Neuron (in vitro differentiated cells): ENCODE results near the gene CDC42BPA.

Source experiments
- H2AFZ ChIP-seq: one replicate; pipeline ENCODE4 v1.6.1; 2013; ENCODE audit warnings: low read depth, mild to moderate bottlenecking, inconsistent platforms, low read length, moderate library complexity
- H3K27me3 ChIP-seq: one replicate; pipeline ENCODE4 v1.6.1; 2013; ENCODE audit warnings: low read length; ENCODE audit not compliant: insufficient read depth
- H3K36me3 ChIP-seq: one replicate; pipeline ENCODE4 v1.6.1; 2013; ENCODE audit warnings: low read length; ENCODE audit not compliant: insufficient read depth
- H3K4me1 ChIP-seq: one replicate; pipeline ENCODE4 v1.6.1; 2013; ENCODE audit warnings: low read length; ENCODE audit not compliant: insufficient read depth
- H3K4me3 ChIP-seq: 2 replicates; pipeline ENCODE4 v1.5.1; 2013; ENCODE audit warnings: mild to moderate bottlenecking, low read length, moderate library complexity
- H3K9me3 ChIP-seq: one replicate; pipeline ENCODE4 v1.6.1; 2013; ENCODE audit warnings: low read length

Gene CDC42BPA

GRCh38 chr1:226946841-226947240 lies 371.5 kb downstream of the CDC42BPA start:
- H2AFZ ChIP-seq = no peak overlapping the region
- no peaks in the 10 kb centered on the region for H3K27me3 ChIP-seq
- peaks cover 27% of the 10 kb centered on the region for H3K4me1 ChIP-seq
- H3K36me3 ChIP-seq = no peaks in the 10 kb centered on the region
- no peaks in the 10 kb centered on the region for H3K9me3 ChIP-seq
- H3K4me3 ChIP-seq = no peak overlapping the region

DNA sequence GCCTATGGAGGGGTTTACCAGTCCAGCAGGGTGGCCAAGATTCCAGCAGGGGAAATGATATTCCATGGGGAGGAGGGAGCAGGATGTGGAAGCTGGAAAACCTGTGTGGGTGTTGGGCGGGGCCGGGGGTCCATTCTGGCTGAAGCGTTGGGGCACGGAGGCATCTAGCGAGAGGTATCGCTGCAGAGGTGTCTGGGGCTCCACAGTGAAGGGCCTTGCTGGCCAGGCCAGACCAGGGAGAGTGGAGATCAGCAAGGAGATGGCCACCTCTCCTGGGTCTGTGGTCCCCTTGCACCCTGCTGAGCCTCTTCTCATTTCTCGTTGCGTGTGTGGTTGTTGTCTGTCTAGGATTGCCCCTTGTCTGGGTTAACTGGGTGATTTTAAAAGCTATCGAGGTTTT lies 372.0 kb downstream of the CDC42BPA start:
- no peak overlapping the region for H2AFZ ChIP-seq

DNA sequence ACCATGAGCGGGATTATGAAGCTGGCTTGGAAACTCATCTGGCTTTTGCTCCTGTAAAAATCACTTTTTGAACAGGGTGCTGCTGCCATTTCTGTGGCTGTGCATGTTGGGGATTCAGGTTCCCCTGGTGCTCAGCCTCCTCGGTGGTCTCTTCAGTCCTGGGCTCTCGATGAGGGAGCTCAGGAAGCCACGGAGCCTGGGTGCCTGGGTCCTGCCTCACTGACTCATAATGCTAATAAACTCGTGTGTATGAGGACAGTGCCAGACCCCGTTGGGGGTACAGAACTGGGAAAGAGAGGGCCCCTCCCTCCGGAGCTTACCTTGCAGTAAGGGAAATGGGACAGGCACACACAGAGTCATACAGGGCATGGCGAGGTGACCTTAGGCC lies 372.4 kb downstream of the CDC42BPA start:
- H3K4me3 ChIP-seq = no peak overlapping the region
- peaks cover 31% of the 10 kb centered on the region for H3K4me1 ChIP-seq
- H3K36me3 ChIP-seq = no peaks in the 10 kb centered on the region
- no peaks in the 10 kb centered on the region for H3K9me3 ChIP-seq
- no peak overlapping the region for H2AFZ ChIP-seq
- H3K27me3 ChIP-seq = no peaks in the 10 kb centered on the region

More for the DNA sequence above, 372.0 kb downstream of the CDC42BPA start:
- Histone ChIP-seq H3K36me3 (no peaks in the 10 kb centered on the region), H3K4me1 (peaks cover 27% of the 10 kb centered on the region), H3K9me3 (no peaks in the 10 kb centered on the region), H3K4me3 (no peak overlapping the region), H3K27me3 (no peaks in the 10 kb centered on the region)

DNA sequence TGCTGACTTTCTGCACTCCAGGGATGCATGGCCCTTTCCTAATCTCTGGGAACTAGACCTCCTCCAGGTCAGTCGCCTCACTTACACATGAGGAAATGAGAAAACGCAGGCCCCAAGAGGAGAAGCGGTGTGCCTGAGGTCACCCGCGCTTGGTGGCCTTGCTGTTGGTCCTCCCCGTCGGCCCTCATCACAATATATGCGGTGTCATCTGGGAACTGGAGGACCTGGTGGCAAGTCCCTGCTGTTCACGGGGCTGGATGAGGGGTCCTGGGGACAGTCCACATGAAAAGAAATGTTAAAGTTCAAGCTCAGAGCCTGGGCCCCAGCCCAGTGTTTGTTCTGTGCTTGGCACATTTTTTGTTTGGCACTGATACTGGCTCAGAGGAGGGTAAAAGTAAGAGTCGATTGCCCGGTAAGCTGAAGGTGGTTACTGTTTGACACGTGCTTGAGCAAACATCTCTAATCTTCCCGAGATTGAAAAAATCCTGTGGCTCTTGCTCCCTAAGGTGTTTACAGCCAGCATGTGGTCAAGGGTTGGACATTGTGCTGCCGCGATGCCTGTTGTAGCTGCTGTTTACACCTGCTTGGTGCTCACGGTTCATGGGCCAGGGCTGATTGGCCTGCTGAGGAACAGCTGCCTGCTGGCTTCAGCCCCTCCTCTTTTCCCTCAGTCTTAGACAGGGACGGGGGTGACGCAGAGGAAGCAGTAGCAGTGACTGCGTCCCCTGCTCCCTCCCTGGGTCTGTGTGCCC lies 373.0 kb downstream of the CDC42BPA start:
- Histone ChIP-seq H3K36me3 (no peaks in the 10 kb centered on the region), H2AFZ (no peak overlapping the region), H3K4me3 (no peak overlapping the region), H3K27me3 (no peaks in the 10 kb centered on the region), H3K9me3 (no peaks in the 10 kb centered on the region), H3K4me1 (peaks cover 35% of the 10 kb centered on the region)

GRCh38 chr1:226943927-226944326 lies 374.4 kb downstream of the CDC42BPA start:
- peaks cover 35% of the 10 kb centered on the region for H3K4me1 ChIP-seq
- H2AFZ ChIP-seq = no peak overlapping the region
- H3K4me3 ChIP-seq = no peak overlapping the region
- no peaks in the 10 kb centered on the region for H3K9me3 ChIP-seq
- no peaks in the 10 kb centered on the region for H3K27me3 ChIP-seq
- H3K36me3 ChIP-seq = no peaks in the 10 kb centered on the region

DNA sequence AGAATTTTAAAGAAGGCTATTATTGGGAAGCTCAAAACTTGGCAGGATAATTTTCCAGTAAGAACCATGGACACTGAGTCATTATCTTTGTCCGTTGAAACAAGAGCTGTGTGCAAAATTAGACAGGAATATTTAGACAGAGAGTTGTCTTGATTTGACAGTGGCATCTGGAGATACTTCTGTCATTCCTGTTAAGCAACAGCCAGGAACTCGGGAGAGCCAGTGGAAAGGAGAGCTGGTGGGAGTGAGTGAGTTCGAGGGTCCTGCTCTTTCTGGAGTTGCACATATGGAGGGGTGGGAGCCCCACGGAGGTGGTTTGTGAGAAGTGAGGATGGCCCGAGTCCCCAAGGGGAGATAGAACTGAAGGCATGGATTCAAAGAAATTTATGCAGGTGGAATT lies 375.1 kb downstream of the CDC42BPA start:
- H3K4me1 ChIP-seq = peaks cover 35% of the 10 kb centered on the region
- H3K36me3 ChIP-seq = no peaks in the 10 kb centered on the region
- H3K4me3 ChIP-seq = no peak overlapping the region
- H3K9me3 ChIP-seq = no peaks in the 10 kb centered on the region
- H2AFZ ChIP-seq = no peak overlapping the region
- no peaks in the 10 kb centered on the region for H3K27me3 ChIP-seq

DNA sequence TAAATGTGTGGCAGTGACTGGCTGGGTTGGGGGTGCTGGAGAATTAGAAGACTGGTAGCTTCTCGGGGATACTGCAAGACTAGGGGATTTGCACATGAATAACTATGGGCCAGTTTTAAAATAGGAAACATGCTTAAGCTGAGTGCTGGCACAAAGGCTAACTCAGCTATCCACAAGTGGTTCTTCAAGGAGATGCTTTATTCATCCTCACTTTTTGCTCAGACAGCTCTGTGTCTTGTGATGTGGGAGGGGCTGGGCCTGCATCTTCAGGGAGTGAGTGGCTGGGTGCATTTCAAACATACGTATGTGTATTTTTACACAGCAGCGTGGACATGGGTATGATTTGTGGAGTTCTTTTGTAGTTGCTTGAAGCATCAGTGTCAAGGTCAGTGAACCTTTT lies 375.9 kb downstream of the CDC42BPA start:
- Histone ChIP-seq H3K4me1 (peaks cover 35% of the 10 kb centered on the region), H3K36me3 (no peaks in the 10 kb centered on the region), H3K27me3 (no peaks in the 10 kb centered on the region), H3K4me3 (no peak overlapping the region), H2AFZ (no peak overlapping the region), H3K9me3 (no peaks in the 10 kb centered on the region)

DNA sequence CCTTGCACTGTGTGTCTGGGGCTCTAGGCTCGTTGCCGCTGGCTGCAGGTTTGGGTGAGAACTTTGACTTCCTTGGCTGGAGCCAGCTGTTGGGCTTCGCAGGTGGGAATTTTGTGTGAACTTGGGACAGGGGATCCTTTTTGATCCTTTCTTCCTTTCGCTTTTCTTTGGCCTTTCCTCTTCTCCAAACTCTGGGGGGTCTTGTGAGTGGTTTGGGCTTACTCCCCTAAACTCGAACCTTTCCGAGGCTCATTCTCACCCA lies 377.6 kb downstream of the CDC42BPA start:
- peak overlapping the region; percentile 73 for H2AFZ ChIP-seq
- H3K4me1 ChIP-seq = peaks cover 35% of the 10 kb centered on the region
- no peaks in the 10 kb centered on the region for H3K27me3 ChIP-seq
- no peaks in the 10 kb centered on the region for H3K9me3 ChIP-seq
- H3K4me3 ChIP-seq = peak overlapping the region; percentile 65
- H3K36me3 ChIP-seq = no peaks in the 10 kb centered on the region

- H3K4me3 ChIP-seq = peak within 1 kb of the TSS; percentile 76
- H2AFZ ChIP-seq = peak within 1 kb of the TSS; percentile 90
- no peaks in the 10 kb centered on the region for H3K9me3 ChIP-seq
- H3K27me3 ChIP-seq = no peaks in the 10 kb centered on the region
- H3K4me1 ChIP-seq = peaks cover 32% of the 10 kb centered on the region
- no peaks in the 10 kb centered on the region for H3K36me3 ChIP-seq
Observed at GRCh38 chr1:226940029-226940805, 378.1 kb downstream of the CDC42BPA start, which contains the start of gene COQ8A. Gene COQ8A (plus strand): TSS chr1:226940294. CDS start chr1:226961386, 21,092 bp downstream.
